IPS-18a (cell line): ENCODE measurements around the gene SPATS2L.

Source experiments
- H3K27ac ChIP-seq: one replicate; pipeline ENCODE4 v1.5.1; 2013; ENCODE audit warnings: low read length
- H3K27me3 ChIP-seq: one replicate; pipeline ENCODE4 v1.6.1; 2013; ENCODE audit warnings: mild to moderate bottlenecking, low read length; ENCODE audit not compliant: control insufficient read depth, insufficient read depth
- H3K36me3 ChIP-seq: one replicate; pipeline ENCODE4 v1.6.1; 2013; ENCODE audit warnings: low read depth, low read length; ENCODE audit not compliant: control insufficient read depth
- H3K4me1 ChIP-seq: one replicate; pipeline ENCODE4 v1.6.1; 2013; ENCODE audit warnings: low read depth, low read length; ENCODE audit not compliant: control insufficient read depth
- H3K4me3 ChIP-seq: one replicate; pipeline ENCODE4 v1.5.1; 2013; ENCODE audit warnings: low read length
- H3K9ac ChIP-seq: one replicate; pipeline ENCODE4 v1.6.1; 2013; ENCODE audit warnings: mild to moderate bottlenecking, low read length, moderate library complexity
- H3K9me3 ChIP-seq: one replicate; pipeline ENCODE4 v1.6.1; 2013; ENCODE audit warnings: low read depth, low read length; ENCODE audit not compliant: control insufficient read depth

SPATS2L gene

DNA sequence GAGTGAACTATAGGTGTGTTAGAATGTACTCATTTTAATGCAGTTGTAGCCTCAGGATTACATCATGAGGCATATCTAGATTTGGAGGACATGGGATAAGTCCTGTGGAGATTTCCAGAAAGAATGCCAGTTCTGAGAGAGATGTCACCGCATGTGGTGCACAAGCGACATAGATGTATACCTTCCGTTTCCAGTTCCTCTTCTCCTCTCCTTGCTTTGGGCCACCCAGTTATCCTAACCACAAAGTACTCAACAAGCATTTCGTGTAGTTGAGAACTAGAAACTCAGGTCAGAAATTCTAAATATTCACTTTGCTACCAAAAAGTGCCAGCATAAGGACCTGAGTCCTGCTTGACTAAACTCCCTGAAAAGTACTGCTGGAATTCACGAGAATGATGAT is 136.9 kb downstream of the SPATS2L start:
- no peak overlapping the region for H3K9ac ChIP-seq
- H3K27ac ChIP-seq = no peak overlapping the region
- peaks cover 21% of the 10 kb centered on the region for H3K36me3 ChIP-seq

DNA sequence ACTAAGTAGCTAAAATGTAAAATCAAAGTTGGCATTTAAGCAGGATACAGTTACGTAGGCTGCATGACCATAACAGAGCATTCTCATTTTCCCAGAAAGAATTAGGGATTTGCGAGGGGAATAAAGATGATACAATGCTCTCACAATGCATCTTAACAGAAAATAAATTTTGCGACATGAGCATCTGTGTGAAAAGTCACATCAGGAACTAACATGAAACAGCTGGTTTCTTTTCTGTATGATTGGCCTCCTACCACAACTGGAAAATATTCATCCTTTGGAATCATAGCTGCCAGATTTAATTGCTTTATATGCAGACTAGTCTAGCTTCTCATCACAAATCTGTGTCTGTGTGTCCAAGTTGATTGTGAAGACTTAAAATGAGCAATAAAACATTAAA is 137.4 kb downstream of the SPATS2L start:
- Histone ChIP-seq H3K4me1 (no peaks in the 10 kb centered on the region), H3K4me3 (no peak overlapping the region), H3K9ac (no peak overlapping the region), H3K27ac (no peak overlapping the region), H3K9me3 (no peaks in the 10 kb centered on the region), H3K36me3 (peaks cover 16% of the 10 kb centered on the region), H3K27me3 (no peaks in the 10 kb centered on the region)

More for the DNA sequence above, 136.9 kb downstream of the SPATS2L start:
- Histone ChIP-seq H3K27me3 (no peaks in the 10 kb centered on the region), H3K4me1 (no peaks in the 10 kb centered on the region), H3K9me3 (no peaks in the 10 kb centered on the region), H3K4me3 (no peak overlapping the region)

DNA sequence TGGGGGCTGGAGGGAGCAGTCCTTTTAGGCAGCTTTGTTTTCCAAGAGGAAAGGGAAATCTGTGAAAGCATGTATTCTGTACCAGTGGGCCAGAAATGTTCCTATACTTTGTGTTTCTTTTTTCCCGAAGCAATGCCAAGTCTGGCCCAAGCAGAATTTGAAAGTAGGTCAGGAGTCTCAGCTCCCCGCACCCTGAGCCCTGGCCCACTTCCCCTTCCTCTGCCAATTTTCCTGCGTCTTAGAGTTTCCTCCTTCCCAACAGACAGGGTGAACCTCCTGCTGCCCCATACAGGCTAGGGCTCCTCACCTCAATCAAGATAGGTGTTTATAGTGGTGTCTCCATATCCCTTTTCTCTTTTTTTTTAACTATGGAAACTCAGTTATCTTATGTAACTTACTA is 138.0 kb downstream of the SPATS2L start:
- Histone ChIP-seq H3K4me3 (no peak overlapping the region), H3K9ac (no peak overlapping the region), H3K9me3 (no peaks in the 10 kb centered on the region), H3K27ac (no peak overlapping the region), H3K27me3 (no peaks in the 10 kb centered on the region), H3K36me3 (peaks cover 12% of the 10 kb centered on the region), H3K4me1 (no peaks in the 10 kb centered on the region)

DNA sequence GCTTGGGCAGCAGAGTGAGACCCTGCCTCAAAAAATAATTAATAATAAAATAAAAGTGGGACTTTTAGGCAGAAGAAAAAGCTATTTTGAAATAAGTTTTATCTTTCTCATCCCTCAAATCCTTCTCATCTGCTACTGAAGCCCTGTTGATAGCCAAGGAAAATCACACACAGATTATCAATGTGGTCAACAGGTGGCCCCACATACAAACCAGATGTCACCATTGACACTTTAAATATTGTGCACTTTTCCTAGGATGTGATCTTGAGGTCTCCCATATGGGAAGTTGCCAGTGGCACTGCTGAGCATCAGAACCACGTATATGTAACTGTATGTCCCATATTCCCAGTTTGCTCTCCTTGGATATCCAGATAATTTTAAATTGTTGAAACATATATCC is 138.8 kb downstream of the SPATS2L start:
- no peaks in the 10 kb centered on the region for H3K4me1 ChIP-seq
- H3K27me3 ChIP-seq = no peaks in the 10 kb centered on the region
- H3K36me3 ChIP-seq = peaks cover 12% of the 10 kb centered on the region
- no peak overlapping the region for H3K27ac ChIP-seq
- no peaks in the 10 kb centered on the region for H3K9me3 ChIP-seq
- no peak overlapping the region for H3K4me3 ChIP-seq
- H3K9ac ChIP-seq = no peak overlapping the region

DNA sequence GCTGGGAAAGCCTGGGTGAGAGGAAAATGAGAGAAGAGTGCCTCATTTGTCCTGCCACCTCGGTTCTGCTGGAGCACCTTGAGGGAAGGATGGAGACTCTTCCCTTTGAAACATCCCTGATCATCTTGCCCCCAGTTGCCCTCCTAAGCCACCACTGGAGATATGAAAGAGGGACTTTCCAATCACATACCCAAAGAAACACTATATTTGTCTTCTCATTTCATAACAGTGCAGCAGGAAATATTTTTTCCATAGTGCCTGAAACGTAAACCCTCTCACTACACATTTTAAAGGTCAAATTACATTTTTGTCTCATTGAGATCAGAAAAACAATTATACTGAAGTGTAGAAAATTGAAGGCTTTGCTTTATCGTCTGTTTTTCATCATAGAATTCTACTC is 140.1 kb downstream of the SPATS2L start:
- Histone ChIP-seq H3K27ac (no peak overlapping the region), H3K9me3 (no peaks in the 10 kb centered on the region), H3K27me3 (no peaks in the 10 kb centered on the region), H3K9ac (no peak overlapping the region), H3K4me3 (no peak overlapping the region), H3K36me3 (peaks cover 5% of the 10 kb centered on the region), H3K4me1 (no peaks in the 10 kb centered on the region)

DNA sequence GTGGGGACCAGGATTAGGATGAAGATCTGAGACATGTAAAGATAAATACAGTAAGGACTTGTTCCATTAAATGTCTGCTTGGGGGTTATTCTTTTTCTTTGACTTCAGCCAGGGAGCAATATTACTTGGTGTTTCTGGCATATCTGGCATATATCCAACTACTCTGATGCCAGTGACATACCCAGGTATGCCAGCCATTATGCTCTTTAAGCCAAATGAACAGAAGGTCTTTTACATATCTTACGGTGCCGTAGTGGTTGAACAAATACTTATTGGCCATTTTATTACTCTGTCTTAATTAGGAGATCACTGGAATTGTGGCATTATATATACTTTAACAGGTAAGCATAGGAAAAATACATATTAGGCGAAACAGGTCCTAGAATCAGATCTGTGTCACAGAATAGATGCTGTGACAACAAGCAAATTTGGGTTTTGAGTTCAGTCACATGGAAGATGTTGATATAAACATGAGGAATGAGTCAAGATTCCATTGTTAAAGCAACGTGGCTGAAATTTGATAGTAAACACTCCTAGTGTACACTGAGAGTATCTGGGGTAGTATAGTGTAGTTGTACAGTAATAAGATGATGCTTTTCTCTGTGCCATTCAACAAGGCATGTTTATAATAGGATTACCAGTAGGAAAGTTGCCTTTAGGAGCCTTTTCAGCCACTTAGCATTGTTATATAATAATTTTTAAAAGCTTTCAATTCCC is 140.8 kb downstream of the SPATS2L start:
- Histone ChIP-seq H3K36me3 (peaks cover 5% of the 10 kb centered on the region), H3K9me3 (no peaks in the 10 kb centered on the region)

DNA sequence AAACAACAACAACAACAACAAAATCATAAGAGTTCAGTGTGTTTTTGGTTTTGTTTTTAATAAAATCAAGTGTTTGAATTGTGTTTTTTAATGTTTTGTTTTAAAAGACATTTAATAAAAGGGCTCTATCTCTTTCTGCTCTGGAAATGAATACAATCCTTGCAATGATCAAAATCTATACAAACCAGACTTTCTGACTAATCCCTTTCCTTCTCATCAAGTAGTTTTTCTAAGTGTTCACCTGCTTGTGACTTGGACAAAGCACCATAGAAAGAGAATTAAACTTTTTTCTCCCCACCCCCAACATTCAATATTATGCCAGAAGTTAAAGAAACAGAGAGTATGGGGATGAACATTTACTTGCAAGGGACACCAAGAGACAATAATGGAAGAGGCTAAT is 142.0 kb downstream of the SPATS2L start:
- H3K9ac ChIP-seq = no peak overlapping the region
- peaks cover 2% of the 10 kb centered on the region for H3K4me1 ChIP-seq
- no peaks in the 10 kb centered on the region for H3K9me3 ChIP-seq
- H3K4me3 ChIP-seq = no peak overlapping the region
- H3K27ac ChIP-seq = no peak overlapping the region
- H3K36me3 ChIP-seq = peaks cover 3% of the 10 kb centered on the region
- no peaks in the 10 kb centered on the region for H3K27me3 ChIP-seq

More for the DNA sequence above, 140.8 kb downstream of the SPATS2L start:
- no peak overlapping the region for H3K4me3 ChIP-seq
- H3K27ac ChIP-seq = no peak overlapping the region
- no peaks in the 10 kb centered on the region for H3K27me3 ChIP-seq
- H3K4me1 ChIP-seq = no peaks in the 10 kb centered on the region
- no peak overlapping the region for H3K9ac ChIP-seq

DNA sequence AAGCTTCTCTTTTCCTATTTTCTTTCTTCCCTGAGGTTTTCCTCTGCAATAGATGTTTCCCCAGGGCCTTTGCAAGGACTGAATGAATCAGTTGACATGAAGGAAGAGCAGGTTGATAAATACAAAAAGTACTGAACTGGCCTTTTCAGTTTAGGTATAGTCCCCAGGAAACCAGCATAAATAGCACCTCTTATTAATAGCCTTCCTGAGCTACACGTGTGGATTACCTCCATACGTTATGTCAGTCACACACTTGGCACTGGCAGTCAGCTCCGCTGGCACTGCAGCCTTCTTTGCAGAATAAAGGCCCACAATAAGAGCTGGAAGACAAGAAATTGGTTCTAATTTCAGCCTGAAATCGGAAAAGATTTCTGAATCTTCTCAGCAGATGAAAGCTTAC is 142.7 kb downstream of the SPATS2L start:
- Histone ChIP-seq H3K27ac (no peak overlapping the region), H3K36me3 (peaks cover 3% of the 10 kb centered on the region), H3K9ac (no peak overlapping the region), H3K9me3 (no peaks in the 10 kb centered on the region), H3K4me1 (peaks cover 8% of the 10 kb centered on the region), H3K4me3 (no peak overlapping the region), H3K27me3 (no peaks in the 10 kb centered on the region)

DNA sequence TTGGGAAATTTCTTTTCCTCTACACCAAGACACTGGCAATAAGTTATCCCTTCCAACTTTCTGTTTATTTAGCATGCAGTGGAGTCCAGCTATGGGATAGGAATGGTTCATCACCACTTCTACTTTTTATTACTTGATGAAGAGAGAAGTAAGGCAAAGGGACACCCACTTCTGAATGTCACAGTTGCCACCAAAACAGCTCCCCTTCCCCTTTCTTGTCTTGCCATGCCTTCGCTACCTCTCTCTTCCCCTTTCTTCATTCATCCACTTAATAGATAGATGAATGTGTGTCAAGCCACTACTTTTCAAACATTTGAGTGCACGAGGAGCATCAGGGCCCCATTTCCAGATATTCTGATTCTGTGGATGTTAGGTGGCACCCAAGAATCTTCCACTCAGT is 143.8 kb downstream of the SPATS2L start:
- H3K36me3 ChIP-seq = peaks cover 3% of the 10 kb centered on the region
- H3K4me1 ChIP-seq = peaks cover 8% of the 10 kb centered on the region
- no peak overlapping the region for H3K4me3 ChIP-seq
- H3K9me3 ChIP-seq = no peaks in the 10 kb centered on the region
- H3K9ac ChIP-seq = no peak overlapping the region
- H3K27ac ChIP-seq = no peak overlapping the region
- H3K27me3 ChIP-seq = no peaks in the 10 kb centered on the region

DNA sequence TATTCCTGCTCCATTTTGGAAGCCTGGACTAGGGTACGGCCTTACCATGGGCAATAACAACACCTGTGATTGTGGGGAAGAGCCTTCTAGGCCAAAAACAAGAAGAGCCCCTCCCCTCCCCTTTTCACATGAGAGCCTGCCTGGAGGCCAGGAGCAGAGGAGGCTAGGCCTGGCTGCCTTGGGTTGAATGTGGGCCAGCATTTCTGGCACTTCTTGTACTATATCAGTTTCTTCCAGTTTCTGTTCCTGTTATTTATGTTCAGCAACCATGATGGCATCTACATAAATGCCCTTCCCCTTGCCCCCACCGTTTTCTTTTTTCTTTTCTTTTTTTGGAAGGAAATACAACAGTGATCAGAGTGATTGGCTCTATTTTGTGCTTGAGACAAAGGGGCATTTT is 145.0 kb downstream of the SPATS2L start:
- Histone ChIP-seq H3K9me3 (no peaks in the 10 kb centered on the region), H3K27me3 (no peaks in the 10 kb centered on the region), H3K9ac (no peak overlapping the region), H3K4me1 (peaks cover 8% of the 10 kb centered on the region), H3K36me3 (peaks cover 3% of the 10 kb centered on the region), H3K4me3 (no peak overlapping the region), H3K27ac (no peak overlapping the region)

DNA sequence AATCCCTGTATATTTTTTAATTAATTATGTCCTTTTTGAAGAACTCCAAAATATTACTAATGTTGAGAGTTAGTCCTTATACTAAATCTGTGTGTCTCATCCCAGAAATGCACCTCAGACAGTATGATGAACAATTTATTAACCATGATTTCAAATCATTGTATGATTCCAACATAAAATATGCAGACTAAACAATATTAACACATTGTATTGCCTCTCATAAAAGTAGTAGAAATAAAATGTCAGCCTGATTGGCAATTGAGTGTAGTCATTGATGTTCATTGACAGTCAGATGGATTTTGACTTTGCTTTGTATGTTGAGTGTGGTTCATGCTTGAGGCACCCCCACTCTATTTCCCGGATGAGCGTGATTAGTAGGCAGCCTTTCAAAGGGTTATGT is 145.9 kb downstream of the SPATS2L start:
- Histone ChIP-seq H3K27me3 (no peaks in the 10 kb centered on the region), H3K27ac (no peak overlapping the region), H3K36me3 (no peaks in the 10 kb centered on the region), H3K4me1 (peaks cover 8% of the 10 kb centered on the region), H3K4me3 (no peak overlapping the region), H3K9me3 (no peaks in the 10 kb centered on the region), H3K9ac (no peak overlapping the region)

DNA sequence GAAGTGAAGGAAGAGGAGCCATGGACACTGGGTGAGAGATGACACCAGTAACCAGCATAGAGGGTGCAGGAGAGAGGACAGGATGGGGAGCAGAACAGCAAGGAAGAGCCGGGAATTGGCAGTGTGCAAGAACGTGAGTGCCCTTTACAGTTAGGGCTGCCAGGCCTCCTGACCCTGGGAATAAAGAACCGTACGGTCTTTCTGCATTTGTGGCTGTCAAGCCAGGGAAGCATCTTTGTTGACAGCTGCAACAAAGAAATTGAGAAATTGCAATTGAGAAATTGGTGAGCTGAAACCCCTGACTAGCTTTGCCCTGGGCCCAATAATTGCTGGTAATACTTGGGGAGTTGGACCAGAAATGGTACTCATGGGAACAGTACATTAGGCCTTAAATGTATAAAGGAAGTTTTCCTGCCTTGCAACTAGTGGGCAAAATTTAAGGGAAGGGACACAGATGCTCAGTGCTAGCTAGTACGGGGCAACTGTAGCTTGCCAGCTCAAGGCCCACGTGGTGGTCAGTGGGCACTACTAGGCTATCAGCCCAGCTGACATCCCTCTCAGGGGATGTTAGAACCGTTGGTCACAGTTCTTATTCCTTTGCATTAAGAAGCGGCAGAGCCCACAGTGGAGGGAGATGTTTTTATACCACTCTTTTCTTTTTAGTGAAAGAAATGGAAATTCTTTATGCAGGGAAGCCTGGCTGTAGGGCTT is 146.8 kb downstream of the SPATS2L start:
- Histone ChIP-seq H3K27me3 (no peaks in the 10 kb centered on the region), H3K9ac (no peak overlapping the region), H3K4me3 (no peak overlapping the region), H3K4me1 (peaks cover 8% of the 10 kb centered on the region), H3K27ac (no peak overlapping the region), H3K9me3 (no peaks in the 10 kb centered on the region), H3K36me3 (no peaks in the 10 kb centered on the region)
